ENCODE measurements around the gene ZNF773.
"Not testable (repeated sequence)": the region's sequence is repeated elsewhere in the genome, so short reads cannot be mapped to it uniquely, and the experiment has no call there.

Gene ZNF773

DNA sequence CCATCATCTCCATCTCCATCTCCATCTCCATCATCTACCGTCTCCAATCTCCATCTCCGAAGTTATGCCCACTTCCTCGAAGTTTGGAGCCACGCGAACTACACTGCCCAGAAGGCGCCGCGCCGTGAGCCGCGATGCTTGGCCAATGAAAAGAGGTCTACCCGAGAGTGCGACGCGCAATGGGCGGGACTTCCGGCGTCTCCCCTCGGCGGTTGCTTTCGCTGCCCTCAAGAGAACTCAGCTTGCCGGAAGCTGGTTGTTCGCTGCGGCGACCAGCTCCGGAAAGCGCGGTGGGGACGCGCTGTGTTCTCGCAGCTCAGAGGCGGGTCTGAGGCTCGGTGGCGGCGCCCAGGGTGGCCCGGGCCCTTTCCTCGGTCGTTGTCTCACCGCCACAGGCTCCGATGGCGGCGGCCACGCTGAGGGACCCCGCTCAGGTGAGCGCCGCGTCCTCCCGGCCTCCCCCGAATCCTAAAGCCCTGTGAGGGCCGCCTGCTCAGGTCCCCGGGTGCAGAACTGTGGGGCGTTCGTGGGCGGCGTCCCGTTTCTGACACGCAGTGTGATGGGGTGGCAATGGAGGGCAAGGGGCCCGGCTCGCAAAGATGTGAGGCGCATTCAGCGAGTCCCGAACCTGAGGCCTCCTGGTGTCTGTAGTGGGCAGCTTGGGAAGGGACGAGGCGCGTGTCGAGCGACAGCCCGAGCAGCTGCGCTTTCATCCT, at the start of gene ZNF773:
ZNF773 (plus strand) TSS at position 259 of the 716 bp plus-strand sequence; CDS start at position 402, 143 bp downstream.
- peak; percentile 95 for DNase-seq (ENCODE audit: low spot score)

DNA sequence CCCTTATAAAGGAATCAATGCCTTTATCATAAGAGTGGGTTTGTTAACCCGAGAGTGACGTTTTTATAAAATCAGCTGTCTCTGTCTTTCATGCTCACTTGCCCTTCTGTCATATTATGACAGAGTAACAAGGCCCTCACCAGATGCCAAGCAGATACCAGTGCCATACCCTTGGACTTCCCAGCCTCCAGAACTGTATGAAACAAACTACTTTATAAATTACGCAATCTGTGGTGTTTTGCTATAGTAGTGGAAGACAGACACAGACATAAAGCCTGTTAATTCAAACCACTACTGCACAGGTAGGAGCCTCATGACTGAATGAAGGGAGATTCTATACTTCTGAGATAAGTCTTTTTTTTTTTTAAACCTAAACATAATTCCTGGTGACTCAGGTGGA, 47.4 kb upstream of the ZNF773 start:
- no peak for DNase-seq (ENCODE audit: low spot score)

DNA sequence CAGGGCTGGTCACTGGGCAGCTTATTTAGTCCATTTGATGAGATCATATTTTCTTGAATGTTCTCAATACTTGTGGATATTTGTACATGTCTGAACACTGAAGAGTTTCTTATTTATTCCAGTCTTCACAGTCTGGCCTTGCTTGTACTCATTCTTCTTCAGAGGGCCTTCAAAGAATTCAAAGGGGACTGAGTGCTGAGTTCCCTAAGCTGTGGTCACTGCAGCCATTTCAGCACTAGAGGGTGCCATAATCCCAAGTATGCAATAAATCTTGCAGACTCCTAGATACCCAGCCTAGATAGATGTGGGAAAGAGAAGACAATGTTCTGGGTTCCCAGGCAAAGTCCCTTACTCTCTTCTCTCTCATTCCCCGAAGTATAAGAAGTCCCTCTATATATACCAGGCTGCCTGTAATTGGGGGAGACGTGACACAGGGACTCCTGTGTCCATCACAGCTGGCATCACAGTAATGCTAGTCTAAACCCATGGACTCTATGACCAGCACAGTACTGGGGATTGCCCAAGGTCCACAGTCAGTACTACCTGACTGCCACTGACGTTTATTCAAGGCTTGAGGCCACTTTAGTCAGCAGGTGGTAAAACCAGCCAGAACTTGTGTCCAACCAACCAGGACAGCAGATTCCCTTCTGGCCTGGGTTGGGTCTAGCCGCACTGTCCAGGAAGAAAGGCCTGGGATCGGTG, 33.9 kb upstream of the ZNF773 start:
- peak; percentile 32 for DNase-seq (ENCODE audit: low spot score)

DNA sequence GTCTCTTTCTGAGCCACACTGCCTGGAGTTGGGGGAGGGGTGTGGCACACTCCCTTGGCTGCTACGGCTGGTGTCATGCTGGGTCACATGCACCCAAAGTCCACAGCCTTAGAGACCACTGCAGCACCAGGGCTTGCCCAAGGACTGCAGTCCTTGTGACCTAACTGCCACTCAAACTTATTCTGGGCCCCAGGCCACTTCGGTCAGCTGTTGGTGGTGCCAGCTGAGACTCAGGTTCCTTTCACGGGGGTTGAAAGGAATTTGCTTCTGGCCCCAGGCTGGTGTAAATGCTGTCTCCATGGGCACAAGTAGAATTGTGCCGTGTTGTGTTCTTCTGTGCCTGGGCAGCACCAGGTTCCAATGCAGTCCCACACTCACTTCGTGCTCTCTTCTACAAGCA, 33.2 kb upstream of the ZNF773 start:
- no peak for DNase-seq (ENCODE audit: low spot score)

DNA sequence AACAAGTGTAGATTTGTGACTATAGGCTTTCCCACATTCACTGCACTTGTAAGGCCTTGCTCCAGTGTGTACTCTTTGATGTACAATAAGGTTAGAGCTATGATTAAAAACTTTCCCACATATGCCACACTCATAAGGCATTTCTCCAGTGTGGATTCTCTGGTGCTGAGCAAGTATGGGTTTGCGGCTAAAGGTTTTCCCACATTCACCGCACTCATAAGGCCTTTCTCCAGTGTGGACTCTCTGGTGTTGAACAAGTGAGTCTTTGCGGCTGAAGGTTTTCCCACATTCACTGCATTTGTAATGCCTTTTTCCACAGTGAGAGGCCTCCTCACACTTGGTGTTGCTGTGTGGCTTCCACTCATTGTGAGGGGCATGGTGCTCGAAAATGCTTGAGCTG, 26.1 kb upstream of the ZNF773 start:
- DNase-seq (ENCODE audit: low spot score), result no peak

DNA sequence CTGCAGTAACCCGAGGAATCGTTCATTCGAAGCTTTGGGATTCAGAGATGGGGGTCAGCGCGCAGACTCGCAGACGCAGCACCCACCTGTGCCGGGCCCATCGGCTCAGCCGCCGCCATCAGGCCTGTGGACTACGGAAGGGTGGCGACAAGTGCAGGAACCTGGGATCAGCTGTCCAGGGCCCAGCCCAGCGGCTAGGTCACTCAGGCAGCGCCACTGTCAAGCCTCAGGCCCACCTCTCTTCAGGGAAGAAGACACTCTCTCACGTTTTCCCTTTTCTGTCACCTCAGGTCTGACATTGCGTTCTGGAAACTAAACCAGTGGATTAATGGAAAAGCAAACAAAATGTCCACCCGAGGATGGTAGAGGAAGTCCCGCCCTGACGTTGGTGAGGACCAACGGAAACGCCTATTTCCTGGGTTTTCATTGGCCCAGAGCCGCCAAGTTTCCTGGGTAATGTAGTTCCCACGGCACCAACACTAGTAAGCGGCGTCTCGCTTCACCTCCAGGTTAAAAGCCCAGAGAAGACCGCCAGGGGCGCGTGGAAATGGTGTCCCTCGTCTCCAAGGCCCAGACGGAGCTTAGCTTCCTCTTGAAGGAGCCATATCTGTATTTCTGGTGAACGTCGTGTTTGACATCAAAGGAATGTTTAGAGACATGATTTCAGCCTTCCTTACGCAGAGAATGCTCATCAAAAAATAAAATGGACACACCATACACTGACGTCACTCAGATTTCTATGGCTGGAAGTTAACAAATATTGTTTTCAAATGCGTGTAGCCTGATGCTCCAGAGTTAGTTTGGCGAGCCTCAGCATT, 22.3 kb upstream of the ZNF773 start, which contains the start of gene ZNF772:
ZNF772 (minus strand) TSS at position 376 of the 818 bp plus-strand sequence; CDS start at position 119, 257 bp downstream.
- peak; percentile 98 for DNase-seq (ENCODE audit: low spot score)

DNA sequence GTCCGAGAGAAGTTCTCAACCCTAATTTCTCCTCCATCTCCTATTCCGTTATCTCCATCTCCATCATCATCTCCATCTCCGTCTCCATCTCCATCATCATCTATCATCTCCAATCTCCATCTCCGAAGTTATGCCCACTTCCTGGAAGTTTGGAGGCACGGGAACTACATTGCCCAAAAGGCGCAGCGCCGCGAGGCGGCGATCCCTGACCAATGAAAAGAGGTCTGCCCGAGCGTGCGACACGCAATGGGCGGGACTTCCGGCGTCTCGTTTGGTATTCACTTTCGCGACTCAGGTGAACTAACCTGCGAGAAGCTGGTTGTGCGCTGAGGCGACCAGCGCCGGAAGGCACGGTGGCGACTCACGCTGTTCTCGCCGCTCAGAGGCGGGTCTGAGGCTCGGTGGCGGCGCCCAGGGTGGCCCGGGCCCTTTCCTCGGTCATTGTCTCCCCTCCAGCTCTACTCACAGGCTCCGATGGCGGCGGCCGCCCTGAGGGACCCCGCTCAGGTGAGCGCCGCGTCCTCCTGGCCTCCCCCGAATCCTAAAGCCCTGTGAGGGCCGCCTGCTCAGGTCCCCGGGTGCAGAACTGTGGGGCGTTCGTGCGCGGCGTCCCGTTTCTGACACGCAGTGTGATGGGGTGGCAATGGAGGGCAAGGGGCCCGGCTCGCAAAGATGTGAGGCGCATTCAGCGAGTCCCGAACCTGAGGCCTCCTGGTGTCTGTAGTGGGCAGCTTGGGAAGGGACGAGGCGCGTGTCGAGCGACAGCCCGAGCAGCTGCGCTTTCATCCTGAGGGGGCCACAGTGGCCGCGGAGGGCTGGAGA, 12.1 kb upstream of the ZNF773 start, which contains the start of gene ZNF419:
ZNF419 (plus strand) TSS at position 274 of the 822 bp plus-strand sequence; CDS start at position 475, 201 bp downstream.
- peak; percentile 94 for DNase-seq (ENCODE audit: low spot score)

DNA sequence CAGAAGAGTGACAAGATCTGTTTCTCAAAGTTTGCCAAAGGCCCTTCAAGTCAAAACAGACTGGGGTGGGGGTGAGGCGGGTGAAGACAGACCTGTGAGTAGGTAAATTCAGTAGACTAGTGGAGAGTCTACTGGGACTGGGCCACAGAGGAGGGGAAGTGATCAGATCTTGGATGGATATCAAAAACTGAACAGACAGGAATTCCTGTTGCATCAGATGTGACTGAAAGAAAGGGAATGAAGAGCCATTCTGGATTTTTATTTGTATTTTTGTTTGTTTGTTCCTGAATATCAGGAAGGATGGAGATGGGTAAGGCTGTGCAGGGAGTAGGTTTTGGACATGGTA, 11.5 kb upstream of the ZNF773 start:
- not testable (repeated sequence) for DNase-seq (ENCODE audit: low spot score)

DNA sequence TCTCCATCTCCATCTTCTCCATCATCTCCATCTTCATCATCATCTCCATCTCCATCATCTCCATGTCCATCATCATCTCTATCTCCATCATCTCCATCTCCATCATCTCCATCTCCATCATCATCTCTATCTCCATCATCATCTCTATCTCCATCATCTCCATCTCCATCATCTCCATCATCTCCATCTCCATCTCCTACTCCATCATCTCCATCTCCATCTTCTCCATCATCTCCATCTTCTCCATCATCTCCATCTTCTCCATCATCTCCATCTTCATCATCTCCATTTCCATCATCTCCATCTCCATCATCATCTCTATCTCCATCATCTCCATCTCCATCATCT, 432 bp upstream of the ZNF773 start:
- not testable (repeated sequence) for DNase-seq (ENCODE audit: low spot score)

DNA sequence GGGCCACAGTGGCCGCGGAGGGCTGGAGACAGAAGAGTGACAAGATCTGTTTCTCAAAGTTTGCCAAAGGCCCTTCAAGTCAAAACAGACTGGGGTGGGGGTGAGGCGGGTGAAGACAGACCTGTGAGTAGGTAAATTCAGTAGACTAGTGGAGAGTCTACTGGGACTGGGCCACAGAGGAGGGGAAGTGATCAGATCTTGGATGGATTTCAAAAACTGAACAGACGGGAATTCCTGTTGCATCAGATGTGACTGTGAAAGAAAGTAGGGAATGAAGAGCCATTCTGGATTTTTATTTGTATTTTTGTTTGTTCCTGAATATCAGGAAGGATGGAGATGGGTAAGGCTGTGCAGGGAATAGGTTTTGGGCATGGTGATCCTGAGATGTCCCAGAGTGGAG, 662 bp downstream of the ZNF773 start:
- not testable (repeated sequence) for DNase-seq (ENCODE audit: low spot score)

DNA sequence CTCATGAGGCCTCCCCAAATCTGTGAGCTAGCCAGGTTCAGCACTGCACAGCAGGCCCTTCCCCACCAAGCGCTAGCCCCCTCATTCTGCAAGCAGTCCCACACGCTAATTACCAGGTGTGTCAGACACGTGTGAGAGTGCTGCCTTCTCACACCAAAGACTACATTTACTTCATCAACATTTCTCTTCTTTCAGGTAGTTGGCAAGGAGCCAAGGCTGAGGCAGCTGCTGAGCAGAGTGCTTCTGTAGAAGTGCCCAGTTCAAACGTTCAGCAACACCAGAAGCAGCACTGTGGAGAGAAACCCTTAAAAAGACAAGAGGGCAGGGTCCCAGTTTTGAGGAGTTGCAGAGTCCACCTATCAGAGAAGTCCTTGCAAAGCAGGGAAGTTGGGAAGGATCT, 6.4 kb downstream of the ZNF773 start:
- DNase-seq (ENCODE audit: low spot score), result no peak

DNA sequence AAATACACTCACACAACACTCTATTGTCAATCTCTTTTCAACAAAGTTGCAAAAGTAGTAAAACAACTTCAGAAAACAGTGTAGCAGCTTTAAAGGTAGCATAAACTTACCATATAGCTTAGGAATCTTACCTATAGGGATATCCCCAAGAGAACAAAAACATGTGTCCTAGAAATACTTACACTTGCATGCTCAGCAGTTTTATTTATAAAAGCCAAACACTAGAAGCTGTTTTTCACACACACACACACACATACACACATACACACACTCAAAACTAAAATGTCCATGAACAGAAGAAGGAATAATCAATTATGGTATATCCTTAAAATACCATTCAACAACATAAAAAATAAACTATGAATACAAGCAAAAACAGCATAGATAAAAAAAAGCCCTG, 11.7 kb downstream of the ZNF773 start:
- no peak for DNase-seq (ENCODE audit: low spot score)

DNA sequence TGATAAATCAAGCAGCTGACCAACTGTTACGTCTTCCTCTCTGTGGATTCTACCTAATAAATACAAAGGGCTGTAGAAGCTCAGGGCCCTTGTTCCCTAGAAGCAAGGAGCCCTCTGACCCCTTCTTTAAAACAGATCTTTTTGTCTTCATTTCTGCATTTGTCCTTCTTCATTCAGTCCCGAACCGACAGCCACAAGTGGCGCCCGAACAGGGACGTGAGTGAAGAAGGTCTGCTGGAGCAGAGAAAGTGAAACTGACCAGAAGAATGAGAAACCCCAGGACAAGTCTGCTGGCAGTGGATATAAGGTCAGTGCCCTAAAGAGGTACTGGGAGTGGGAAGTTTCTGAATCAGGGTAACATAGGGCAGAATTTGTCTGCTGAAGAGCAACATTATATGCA, 13.1 kb downstream of the ZNF773 start:
- DNase-seq (ENCODE audit: low spot score), result peak; percentile 10

DNA sequence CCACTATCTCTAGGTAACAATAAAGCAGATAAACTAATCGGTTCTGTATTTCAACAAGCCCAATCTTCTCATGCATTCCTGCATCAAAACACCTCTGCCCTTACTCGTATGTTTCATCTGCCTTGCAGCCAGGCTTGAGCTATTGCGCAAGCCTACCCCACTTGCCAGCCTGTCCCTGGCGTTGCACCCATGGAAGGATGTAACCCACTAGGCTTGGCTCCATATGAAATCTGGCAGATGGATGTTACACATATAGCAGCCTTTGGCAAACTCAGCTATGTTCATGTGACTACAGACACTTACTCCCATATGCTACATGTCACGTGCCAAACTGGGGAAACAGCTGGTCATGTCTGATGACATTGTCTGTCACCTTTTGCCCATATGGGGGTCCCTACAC, 15.5 kb downstream of the ZNF773 start:
- no peak for DNase-seq (ENCODE audit: low spot score)

DNA sequence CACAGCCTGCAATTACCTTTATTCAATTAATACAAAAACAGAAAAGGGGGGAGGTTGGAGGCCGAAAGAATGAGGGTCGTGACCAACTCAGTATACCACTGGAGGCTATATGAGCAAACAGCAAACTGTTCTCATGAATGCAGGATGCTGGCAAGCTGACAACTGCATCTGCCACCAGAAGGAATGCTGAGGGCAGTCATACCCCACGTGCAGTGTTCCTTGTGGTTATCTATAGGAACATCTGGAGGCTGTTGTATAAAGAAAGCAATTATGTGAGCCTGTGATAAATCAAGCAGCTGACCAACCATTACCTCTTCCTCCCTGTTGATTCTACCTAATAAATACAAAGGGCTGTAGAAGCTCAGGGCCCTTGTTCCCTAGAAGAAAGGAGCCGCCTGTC, 18.3 kb downstream of the ZNF773 start:
- DNase-seq (ENCODE audit: low spot score), result not testable (repeated sequence)

DNA sequence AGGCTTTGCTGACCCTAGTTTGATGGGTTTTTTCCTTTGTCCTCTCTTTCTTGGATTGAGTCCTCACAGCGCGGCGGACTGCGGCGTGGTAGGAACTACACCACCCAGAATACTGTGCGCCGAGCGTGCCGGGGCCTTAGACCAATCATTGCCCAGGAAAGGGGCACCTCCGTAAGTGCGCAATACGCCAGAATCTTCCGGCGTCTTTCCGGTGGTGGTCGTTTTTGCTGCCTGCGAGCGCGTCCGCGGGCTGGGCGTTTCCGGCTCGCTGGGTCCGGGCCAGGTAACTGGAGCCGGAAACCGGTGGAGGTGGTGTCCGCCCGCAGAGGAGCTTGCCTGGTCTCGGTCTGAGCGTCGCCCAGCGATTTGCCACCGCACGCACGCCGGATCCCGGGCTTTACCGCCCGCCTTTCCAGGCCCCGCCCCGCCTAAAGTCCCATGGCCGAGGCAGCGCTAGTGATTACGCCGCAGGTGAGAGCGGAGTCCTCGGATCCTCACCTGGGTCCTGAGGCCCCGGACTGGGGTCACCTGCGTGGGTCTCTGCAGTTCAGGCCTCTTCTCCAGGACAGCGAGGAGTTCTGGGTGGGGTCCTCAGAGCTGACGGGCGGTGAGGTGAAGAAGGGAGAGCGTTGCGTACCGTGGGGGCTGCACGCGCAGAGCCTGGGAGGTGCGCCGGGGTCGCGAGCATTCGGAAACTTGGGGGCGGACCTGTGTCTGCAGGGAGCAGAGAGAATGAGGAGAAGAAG, 27.6 kb downstream of the ZNF773 start, which contains the start of gene ZNF549:
ZNF549 (plus strand) TSS at position 221 of the 746 bp plus-strand sequence; CDS start at position 439, 218 bp downstream.
- DNase-seq (ENCODE audit: low spot score), result peak; percentile 96

DNA sequence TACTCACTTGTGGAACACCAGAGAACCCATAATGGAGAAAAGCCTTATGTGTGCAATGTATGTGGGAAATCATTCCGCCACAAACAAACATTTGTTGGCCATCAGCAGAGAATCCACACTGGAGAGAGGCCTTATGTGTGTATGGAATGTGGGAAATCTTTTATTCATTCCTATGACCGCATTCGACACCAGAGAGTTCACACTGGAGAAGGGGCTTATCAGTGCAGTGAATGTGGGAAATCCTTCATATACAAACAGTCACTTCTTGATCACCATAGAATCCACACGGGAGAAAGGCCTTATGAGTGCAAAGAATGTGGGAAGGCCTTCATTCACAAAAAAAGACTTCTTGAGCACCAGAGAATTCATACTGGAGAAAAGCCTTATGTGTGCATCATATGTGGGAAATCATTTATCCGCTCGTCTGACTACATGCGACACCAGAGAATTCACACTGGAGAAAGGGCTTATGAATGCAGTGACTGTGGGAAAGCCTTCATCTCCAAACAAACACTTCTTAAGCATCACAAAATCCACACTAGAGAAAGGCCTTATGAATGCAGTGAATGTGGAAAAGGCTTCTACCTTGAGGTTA, 38.3 kb downstream of the ZNF773 start:
- DNase-seq (ENCODE audit: low spot score), result no peak

DNA sequence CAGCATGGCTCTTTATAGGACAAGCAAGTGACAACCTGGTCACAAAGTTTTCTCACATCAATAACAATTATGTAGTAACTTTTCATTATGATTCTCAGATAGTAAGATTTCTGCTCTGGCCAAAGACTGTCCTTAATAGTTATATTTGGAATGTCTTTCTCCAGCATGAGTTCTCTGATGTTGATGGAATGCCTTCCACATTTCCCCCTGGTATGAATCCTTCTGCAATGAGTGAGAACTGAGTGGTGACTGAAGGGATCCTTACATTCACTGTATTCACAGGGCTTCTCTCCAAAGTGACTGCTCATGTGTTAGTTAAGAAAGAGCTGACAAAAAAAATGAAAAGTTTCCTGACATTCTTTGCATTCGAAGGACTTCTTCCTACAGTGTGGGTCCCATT, 46.8 kb downstream of the ZNF773 start:
- no peak for DNase-seq (ENCODE audit: low spot score)

DNA sequence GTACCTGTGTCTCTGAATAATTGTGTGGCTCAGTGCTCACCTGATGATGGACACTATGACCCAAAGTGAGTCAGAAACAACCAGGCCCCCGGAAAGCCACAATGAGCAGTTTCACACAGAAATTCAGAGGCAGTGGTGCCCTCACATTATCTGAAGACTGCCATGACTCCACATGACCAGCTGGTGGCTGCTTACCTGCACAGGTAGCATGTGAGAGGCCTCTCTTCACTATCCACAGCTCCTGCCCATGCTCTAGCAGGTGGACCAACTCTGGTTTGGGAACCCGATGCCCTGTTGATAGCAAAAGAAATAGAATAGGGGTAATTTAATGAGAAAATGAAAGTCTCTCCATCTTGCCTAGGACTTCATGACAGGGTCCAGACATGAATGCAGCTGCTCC, 52.7 kb downstream of the ZNF773 start:
- DNase-seq (ENCODE audit: low spot score), result no peak

DNA sequence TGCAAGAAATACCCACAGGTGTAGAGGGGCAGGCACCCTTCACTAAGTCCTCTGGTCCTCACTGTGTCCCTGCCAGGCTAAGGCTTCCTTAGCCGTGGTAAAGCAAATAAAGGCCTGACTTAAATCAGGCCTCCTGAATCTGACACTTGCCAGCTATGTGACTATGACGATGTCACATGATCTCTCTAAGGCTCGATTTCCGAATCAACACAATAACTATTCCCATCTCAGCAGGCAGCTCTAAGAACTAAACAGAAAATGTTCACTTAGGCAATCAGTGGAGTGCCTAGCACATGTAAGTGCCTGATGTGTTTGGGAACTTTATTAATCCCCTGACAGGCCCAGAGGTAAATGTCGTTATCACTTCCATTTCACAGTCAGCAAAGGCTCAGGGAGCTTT, 57.9 kb downstream of the ZNF773 start:
- DNase-seq (ENCODE audit: low spot score), result no peak
